Stimulated activated CD8-positive, alpha-beta memory T cell treated with anti-CD3 and anti-CD28 coated beads, Interleukin-4, amount 100 ng/mL, for 24 hours (primary cell): ENCODE results near the gene YEATS4.

Experiments
- DNase-seq: peaks from one replicate; pipeline ENCODE4 v3.0.0-alpha.2; 2020; ENCODE audit warnings: low read depth

YEATS4 gene

GRCh38 chr12:69435644-69436043 lies 76.1 kb downstream of the YEATS4 start:
- no peak for DNase-seq

GRCh38 chr12:69437073-69437472 lies 77.5 kb downstream of the YEATS4 start:
- DNase-seq, result no peak

GRCh38 chr12:69438539-69438938 lies 79.0 kb downstream of the YEATS4 start:
- no peak for DNase-seq

- DNase-seq, result no peak
Measured at GRCh38 chr12:69440016-69440415, 80.5 kb downstream of the YEATS4 start.
